GM21723 (cell line): ENCODE data around the gene RBFOX1.

Source experiments
- ATAC-seq: cut with Tn5 transposase; IDR thresholded peaks from one replicate; pipeline ENCODE4 v1.9.1; 2021; ENCODE audit warnings: mild to moderate bottlenecking, moderate library complexity; ENCODE audit not compliant: unreplicated experiment

Gene RBFOX1

DNA sequence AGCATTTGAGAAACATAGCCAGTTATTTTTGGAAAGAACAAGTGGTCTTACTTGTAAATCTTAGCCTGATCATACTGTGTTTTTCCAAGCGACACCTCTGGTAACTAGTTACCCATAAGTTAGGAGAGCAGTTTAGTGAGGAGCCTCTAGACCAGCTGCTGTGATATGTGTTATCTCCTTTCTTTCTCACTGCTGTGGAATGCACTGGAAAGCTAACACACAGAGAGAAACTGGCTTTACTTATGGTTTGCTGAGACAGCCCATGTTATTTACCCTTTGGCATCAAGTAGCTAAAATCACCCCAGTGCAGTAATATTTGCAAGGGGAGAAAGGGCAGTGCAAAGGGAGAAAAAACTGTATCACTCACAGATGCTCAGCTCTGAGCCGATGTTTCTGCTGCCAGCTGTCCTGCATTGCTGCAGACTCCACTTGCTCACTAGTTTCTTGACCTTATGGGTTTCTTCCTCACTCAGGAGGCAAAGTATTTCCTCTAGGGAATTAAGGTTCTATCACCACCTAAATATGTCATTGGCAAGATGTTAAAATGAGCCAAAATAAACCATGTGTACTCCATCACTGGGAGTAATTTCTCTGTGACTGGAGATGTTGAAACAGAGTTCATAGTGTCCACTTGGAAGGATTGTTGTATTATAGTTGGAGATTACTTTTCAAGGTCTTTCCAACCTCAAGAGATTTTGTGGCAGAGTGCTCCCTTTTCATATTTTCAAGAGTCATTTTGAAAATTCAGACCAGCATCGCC lies 2.3 kb downstream of the RBFOX1 start:
- no peak for ATAC-seq

DNA sequence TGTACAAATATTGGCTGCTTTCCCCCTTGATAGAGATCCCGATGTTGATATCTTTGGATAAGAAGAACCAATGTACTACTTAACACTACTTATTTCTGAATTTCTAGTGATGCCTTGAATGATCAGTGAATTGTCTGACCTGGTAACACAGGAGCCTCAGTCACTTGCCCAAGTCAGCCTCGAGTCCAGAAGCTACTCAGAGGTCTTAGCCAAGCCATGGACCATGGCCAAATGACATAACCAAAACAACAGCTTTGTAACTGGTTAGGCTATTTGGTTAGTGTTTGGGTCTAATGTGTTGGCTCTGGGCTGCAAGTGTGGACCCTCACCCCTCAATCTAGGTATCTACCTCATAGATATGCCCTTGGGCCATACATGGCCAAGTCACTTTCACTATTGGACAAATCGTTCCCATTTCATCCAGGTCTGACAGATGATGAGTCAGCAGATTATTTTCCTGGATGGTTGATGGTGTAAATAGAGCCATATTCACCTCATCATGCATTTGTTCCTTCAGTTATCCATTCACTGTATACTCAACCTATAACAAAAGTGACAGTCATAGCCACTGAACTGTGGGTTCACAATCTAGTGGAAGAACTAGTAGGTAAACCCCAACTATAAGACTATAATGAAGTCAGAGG lies 3.5 kb downstream of the RBFOX1 start:
- no peak for ATAC-seq

DNA sequence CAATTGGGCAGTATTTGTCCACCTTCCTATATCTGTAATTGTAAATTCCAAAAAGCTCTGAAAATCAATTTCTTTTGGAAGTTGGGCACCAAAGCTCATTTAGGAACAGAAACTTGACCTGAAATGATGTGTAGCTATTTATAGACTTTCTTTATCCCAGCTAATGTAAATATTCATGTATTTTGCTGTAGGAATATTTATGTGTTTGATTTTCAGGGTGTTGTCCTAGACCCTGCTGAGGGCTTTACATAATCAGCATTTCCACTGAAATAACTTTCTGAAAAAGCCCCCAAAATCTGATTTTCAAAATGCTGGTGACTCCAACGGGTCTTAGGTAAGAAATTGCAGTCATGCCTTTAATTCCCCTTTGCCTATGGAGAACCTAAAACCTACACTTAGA lies 4.1 kb downstream of the RBFOX1 start:
- no peak for ATAC-seq

DNA sequence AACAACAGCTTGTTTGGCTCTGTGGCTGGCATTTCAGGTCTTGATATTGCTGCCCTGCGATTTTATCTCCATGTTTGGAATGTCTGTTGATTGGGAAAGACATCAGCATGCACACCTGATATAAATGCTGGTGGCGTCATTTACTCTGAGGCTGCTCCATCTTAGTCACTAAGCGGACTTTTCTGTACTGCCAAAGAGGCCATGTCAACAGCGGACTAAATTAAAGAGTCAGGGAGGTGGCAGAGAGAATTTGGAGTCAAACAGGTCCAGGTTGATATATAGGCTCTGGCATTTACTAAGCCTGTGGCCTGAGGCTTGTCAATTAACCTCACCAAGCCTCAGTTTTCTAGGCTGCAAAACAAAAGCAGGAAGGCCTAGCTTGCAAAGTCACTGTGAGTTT lies 6.2 kb downstream of the RBFOX1 start:
- no peak for ATAC-seq

DNA sequence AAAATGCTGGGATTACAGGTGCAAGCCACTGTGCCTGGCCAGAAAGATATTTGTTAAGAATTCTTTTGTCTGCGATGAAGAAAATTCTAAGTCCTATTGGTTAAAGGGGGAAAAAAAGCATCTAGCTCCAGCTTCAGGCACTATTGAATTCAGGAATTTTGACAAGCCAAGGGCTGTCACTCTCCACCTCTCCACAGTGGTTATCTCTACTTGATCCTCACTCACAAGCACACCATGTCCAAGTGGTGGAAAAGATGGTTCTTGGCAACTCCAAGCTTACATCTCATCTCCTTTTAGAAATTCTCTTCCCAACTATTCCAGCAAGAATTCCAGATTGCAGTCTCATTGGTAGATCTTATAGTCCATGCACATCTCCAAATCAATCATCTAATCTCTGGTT lies 7.1 kb downstream of the RBFOX1 start:
- no peak for ATAC-seq

DNA sequence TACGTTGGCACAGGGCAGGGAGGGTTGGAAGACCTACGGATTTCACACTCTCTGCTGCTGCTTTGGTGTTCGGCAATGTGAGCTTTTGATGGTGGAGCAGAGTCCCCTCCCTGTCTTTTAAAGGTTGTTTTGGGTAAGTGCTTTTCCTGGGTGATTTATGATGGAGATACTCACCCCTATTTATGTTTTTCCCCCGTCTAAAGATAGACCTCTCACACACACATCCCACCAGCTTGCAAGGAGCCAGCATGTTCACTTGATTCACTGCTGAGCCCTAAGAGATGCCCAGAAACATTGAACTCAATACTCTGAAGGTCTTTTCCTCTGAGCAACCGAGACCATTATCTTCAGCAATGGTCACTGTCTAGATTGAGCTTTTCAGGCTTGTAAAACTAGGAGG lies 8.3 kb downstream of the RBFOX1 start:
- no peak for ATAC-seq

DNA sequence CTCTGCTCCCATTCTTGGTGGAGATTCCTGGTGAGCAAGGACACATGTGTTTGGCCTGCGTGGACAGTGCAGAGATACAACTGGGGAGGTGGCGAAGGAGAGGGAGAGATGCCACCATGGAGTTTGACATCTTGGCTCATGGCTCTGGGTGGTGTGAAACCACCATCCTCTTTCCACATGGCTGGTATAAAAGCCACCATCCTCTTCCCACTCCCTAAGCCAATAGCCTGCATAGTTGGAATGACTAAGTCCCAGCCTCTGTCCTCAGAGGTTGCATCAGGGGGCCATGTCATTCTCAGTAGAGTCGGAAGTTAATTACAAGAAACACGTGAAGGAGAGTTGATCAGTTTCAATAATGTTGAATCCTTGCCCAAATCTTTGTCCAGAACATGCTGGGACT lies 10.0 kb downstream of the RBFOX1 start:
- ATAC-seq, result no peak

DNA sequence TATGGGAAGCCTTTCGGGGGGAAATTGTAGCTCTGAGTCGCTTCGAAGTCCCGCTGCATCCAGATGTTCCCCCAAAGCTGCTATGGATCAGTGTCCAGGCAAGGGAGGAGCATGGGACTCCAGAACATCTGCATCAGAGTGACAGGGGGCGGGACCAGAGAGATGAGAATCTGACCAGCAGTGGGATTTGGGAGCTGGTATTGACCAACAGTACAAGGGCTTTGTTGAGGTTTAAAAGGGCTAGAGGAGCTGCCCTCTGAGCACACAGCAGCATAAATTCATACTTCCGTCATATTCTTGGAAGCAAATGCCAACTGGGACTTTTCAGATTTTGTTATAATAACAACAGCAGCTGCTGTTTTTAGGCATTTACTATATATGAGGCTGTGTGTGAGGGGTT lies 10.6 kb downstream of the RBFOX1 start:
- no peak for ATAC-seq

DNA sequence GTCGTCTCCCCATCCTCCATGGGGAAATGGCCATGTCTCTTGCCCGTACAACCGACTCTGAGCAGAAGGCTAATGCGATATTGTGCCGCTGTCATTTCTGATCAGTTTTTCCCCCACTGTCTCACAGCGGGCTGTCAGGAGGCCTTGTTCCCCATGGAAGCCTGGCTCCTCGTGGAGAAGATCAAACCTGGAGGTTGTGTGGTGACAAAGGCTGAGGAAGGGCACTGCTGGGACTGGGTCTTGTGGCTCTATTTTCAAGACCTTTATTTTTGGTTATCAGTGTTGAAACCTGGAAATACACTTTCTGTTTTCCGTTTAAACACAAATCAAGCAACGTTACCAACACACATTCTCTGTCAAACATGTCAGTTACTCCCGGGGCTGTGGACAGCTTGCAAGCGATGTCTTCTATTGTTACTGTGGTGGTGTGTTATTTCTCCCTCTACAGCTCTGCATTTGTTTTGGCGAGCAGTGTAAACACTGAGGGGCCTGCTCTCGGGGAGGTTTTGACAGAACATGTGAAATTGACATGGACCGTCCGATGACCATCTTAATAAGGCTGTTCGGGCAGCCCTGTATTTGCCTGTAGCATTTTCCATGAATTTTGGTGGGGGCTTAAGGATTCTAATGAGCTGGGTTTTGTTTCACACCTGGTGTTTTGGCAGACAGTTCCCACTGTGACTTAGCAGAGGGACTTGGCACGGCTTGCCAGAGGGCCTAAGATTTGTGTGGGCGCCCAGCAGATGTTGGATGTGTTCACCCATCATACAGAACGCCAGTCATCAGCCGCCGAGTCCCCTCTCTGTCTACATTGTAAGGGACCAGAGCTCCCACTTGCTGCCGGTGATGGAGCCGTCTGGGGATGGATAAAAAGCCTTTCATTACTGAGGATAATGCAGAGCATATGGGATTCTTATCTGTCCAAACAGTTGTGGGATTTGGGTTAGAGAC lies 12.5 kb downstream of the RBFOX1 start:
- ATAC-seq, result no peak

DNA sequence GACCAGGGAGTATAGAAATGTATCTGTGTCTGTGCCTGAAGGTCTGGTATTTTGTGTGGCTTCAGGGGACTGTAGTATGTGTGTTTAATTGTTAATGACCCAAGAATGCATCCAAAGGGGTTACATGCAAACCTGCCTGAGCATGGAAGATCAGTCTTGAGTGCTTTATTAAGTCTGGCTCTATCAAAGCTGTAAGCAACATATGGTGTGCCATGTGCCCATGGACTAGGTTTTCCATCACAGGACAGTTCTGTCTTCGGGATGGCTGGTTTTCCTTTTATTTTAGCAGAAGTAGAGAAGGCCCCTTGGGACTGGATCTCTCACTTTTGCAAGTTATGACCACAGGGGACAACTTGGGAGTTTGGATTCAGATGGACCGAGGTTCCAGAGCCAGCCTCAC lies 18.2 kb downstream of the RBFOX1 start:
- no peak for ATAC-seq

DNA sequence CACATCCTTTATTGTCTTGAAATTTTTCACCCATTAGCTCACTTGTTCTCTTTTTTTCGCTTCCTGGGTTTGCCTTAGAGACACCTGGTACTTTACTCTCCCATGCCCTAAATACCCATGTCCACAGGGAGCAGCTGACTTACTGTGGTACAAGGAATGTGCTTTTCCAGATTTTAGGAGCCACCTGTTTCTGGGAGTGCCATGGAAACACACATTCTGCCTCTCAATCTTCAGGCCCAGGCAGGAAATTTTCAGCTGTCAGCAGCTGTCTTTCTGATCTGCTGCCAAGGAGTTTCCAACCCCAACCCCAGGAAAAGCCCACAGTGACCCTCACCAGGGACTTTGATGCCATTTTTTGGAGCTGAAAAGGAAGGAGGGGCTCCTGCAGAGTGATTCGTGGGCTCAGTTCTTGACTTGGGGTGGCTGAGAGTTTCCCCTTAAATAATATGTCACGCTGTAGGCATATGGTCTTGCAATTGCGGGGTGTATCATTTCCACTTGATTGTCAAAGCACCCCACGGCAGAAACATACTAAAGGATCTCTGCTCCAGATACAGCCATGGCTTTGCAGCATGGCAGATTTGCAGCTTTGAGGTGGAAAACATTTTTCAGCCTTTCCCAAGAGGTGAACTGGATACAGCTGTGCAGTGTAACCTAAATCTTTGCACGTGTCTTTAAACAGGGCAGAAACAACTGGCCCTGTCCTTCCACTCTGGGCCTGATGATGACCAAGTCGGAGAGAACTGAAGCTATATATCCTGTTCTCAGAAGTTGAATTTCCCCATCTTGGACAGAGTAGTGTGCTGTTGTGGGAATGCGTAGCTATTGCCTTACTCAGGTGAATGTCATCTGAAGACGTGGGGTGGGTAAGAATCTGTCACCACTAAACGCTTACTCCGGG lies 19.2 kb downstream of the RBFOX1 start:
- no peak for ATAC-seq

DNA sequence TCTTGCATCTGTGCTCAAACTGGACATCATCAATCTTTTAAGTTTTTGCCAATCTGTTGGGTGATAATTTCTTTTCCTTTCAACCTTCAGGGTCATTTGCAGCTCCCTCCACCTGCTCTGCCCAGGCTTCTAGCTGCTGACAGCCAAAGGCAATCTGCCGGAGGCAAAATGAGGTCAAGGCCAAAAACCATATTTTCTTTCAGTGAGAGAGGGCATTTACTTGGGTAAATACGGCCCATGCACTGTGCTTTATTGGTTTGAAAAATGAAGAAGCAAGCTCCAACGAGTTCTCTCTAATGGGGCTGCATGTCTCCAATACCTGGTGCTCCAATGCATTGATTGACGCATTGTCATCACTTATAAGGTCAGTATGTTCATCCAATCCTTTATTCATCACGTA lies 23.1 kb downstream of the RBFOX1 start:
- no peak for ATAC-seq

DNA sequence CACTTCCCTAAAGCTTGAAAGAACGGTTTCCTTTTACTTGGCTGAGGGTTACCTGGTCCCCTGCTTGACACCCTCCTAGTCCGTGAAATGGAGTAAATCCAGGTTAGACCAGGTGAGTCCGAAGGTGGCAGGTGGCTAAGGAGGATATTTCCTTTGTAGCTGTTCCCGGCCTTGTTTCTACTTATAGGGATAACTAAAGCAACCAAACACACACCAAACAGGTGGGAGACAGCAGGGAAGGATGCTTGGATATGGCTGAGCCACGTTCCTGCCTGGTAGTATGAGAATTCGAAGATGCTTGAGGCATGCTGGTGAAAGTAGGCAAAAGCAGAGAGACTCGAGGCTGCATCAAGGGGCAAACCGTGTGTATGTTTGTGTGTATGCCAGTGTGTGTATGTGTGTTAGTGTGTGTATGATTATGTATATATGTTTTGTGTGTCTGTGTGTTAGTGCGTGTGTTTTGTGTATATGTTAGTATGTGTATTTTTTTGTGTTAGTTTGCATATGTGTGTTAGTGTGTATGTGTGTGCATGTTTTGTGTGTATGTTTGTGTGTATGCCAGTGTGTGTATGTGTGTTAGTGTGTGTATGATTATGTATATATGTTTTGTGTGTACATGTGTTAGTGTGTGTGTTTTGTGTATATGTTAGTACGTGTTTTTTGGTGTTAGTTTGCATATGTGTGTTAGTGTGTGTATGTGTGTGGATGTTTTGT lies 28.9 kb downstream of the RBFOX1 start:
- no peak for ATAC-seq

DNA sequence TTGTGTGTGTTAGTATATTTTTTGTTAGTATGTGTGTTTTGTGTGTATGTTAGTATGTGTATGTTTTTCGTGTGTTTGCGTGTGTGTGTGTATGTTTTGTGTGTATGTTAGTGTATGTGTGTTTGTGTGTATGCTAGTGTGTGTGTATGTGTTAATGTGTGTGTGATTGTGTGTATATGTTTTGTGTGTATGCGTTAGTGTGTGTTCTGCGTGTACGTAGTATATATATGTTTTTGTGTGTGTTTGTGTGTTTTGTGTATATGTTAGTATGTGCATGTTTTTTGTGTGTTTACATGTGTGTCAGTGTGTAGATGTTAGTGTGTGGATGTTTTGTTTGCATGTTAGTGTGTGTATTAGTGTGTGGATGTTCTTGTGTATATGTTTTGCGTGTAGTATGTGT lies 29.6 kb downstream of the RBFOX1 start:
- ATAC-seq, result no peak

DNA sequence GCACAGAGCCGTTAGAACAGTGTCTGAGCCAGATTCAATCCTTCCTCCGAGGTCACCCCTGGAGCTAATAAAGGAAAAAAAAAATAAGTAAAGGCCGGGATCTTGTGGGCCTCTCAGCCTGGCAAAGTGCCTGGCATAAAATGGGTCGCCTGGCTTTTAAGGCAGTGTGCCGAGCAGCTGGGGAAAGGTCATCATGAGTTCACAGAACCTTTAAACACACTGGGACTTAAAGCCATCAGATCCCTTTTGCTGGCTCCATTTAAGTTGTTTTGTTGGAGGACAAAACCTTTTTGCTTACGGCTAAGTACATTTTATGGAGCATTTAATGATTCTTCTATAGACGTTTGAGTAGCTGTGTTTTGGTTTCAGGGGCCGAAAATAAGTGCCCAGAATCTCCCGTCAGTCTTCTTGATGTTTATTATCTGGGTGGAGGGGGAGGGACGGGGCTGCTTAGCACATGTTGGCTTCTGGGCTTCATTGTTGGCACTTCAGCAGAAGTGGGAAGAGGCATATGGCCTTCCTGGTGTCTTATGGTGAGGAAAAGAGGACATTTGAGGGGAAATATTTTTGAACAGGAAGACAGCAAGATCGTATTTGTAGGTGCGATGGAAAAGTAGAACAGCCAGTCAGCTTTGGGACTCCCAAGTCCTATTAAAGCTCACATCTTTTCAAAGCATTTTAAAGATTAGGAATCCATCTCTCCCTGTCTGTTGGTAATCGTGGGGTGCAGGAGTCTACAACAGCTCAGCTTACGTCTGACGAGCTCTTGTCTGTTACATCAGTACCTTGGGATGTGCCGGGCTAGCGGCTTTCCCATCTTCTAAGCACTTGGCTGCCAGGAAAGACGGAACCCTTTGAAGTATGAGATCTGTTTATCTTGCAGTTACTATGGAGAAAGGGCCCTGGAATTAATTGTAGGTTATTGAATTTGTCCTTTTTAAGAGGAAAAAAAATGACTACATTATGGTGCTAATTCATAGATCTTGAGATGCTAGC lies 31.1 kb downstream of the RBFOX1 start:
- no peak for ATAC-seq

DNA sequence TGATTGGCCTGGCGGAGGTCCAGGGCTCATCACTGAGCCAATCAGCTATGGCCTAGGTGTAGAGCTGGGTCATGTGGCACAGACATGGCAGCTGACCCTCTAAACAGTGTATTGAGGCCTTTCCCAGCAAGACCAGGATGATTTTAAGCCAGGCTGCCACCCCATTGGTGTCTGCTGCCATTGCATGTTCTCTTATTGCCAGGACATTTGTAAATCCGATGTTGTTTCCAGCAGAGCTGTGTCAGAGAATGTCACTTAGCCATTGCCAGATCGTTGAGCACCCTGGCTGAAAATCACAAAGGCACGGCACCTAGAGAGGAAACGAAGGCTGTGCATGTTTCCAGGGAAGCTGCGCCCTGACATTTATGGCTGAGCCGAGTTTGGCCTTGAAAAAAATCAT lies 33.4 kb downstream of the RBFOX1 start:
- no peak for ATAC-seq

DNA sequence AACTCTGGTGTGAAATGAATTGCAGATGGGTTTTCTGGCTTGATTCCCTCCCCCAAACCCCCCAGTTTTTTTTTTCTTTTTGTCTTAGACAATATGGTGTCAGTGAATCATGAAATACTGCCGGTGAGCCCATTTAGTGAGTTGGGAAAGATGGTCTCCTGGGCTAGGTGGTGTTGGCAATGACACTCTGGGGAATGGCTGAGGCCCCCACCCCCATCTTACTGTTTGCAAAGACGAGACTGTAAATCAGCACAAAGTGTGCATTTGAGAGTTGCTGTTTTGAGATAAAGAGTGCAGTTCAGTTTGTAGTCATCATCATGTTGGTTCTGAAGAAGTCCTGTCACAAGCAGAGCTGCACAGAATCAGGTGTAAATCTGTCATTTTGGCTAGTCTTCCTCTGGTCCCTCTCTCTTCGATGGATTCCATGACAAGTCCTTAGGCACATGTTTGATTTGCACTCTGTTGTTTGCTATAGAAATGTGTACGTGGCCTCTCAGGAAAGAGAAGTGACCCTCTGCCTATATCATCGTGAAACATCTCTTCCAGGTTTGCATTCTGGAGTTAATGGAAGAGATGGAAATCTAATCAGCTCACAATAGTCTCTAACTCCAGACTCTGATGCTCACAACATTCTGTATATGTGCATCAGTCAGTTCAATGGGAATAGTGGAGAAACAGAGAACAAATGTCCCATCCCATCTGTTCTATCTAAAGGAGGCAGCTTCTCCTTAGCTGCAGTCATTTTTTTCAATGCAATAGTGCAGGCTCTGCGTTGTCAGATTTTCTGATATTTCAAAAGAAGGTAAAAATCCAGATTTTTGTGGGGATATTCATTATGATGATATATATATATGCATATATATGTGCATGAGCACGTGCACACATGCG lies 34.6 kb downstream of the RBFOX1 start:
- no peak for ATAC-seq

DNA sequence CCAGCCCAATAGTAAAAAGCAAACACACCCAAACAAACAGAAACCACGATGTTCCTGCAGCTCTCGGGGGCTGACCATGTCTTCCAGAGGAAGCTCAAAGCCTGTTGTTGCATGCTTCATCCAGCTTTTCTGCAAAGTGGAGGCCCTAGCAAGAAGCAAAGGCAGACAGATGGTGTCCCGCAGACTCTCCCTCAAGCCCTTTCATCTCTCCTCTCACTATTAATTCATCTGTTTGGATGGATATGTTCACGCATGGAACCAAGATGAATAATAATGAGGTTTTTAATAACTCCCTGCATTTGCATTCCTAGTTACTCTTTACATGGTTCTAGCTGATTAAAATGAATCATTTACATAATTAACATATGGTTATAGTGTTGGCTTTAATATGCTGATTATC lies 36.6 kb downstream of the RBFOX1 start:
- ATAC-seq, result no peak
